ENCODE data around the gene PXN.
"Not testable (repeated sequence)": the region's sequence is repeated elsewhere in the genome, so short reads cannot be mapped to it uniquely, and the experiment has no call there.

The PXN gene

GRCh38 chr12:120209851-120210250 is 55.7 kb downstream of the PXN start:
- DNase-seq (ENCODE audit: low spot score): no peak

GRCh38 chr12:120207227-120207626 is 58.3 kb downstream of the PXN start:
- DNase-seq (ENCODE audit: low spot score): no peak

GRCh38 chr12:120206781-120207180 is 58.7 kb downstream of the PXN start:
- not testable (repeated sequence) for DNase-seq (ENCODE audit: low spot score)

- DNase-seq (ENCODE audit: low spot score): no peak
These were observed 59.3 kb downstream of the PXN start for GRCh38 chr12:120206228-120206627.

- DNase-seq (ENCODE audit: low spot score): no peak
These were observed 61.4 kb downstream of the PXN start for GRCh38 chr12:120204171-120204570.

- no peak for DNase-seq (ENCODE audit: low spot score)
These were observed 65.1 kb downstream of the PXN start for GRCh38 chr12:120200364-120200800.

- DNase-seq (ENCODE audit: low spot score): peak; percentile 59
These were observed 65.8 kb downstream of the PXN start for GRCh38 chr12:120199595-120200306.

- no peak for DNase-seq (ENCODE audit: low spot score)
These were observed 66.5 kb downstream of the PXN start for GRCh38 chr12:120199025-120199424.

- no peak for DNase-seq (ENCODE audit: low spot score)
These were observed 68.0 kb downstream of the PXN start for GRCh38 chr12:120197542-120197887.

- not testable (repeated sequence) for DNase-seq (ENCODE audit: low spot score)
These were observed 68.6 kb downstream of the PXN start for GRCh38 chr12:120196817-120197541.

- no peak for DNase-seq (ENCODE audit: low spot score)
These were observed 69.2 kb downstream of the PXN start for GRCh38 chr12:120196363-120196762.

GRCh38 chr12:120194534-120195395 is 70.8 kb downstream of the PXN start, which contains the start of gene GCN1:
Gene GCN1 (minus strand): TSS chr12:120194715. CDS start chr12:120194697, 18 bp downstream.
- peak; percentile 84 for DNase-seq (ENCODE audit: low spot score)

- no peak for DNase-seq (ENCODE audit: low spot score)
These were observed 71.3 kb downstream of the PXN start for GRCh38 chr12:120194226-120194533.

- DNase-seq (ENCODE audit: low spot score): not testable (repeated sequence)
These were observed 72.2 kb downstream of the PXN start for GRCh38 chr12:120193286-120193685.

- DNase-seq (ENCODE audit: low spot score): no peak
These were observed 74.5 kb downstream of the PXN start for GRCh38 chr12:120190985-120191480.

GRCh38 chr12:120190386-120190785 is 75.1 kb downstream of the PXN start:
- no peak for DNase-seq (ENCODE audit: low spot score)

GRCh38 chr12:120186654-120187053 is 78.9 kb downstream of the PXN start:
- DNase-seq (ENCODE audit: low spot score): no peak

- no peak for DNase-seq (ENCODE audit: low spot score)
These were observed 82.3 kb downstream of the PXN start for GRCh38 chr12:120183211-120183631.

GRCh38 chr12:120181991-120182631 is 83.4 kb downstream of the PXN start:
- no peak for DNase-seq (ENCODE audit: low spot score)

- no peak for DNase-seq (ENCODE audit: low spot score)
These were observed 84.6 kb downstream of the PXN start for GRCh38 chr12:120180975-120181374.

- DNase-seq (ENCODE audit: low spot score): no peak
These were observed 90.0 kb downstream of the PXN start for GRCh38 chr12:120175537-120175936.

- no peak for DNase-seq (ENCODE audit: low spot score)
These were observed 90.5 kb downstream of the PXN start for GRCh38 chr12:120175062-120175461.
